ENCODE data around the gene CNOT4. TPM values are rescaled to one million over a fixed set of nuclear protein-coding genes. Genes with fewer than 3 reads are reported as not detected.

CNOT4 gene
- total and polyA plus RNA-seq, 2 of the 8 experiments (the other 6 are each of a cell fraction or from before 2014, with no cell fraction given): 10.9 to 25.8 TPM

GRCh38 chr7:135349746-135350145 lies 160.2 kb downstream of the CNOT4 start:
- WGBS, 2 experiments (ENCODE audit: extremely low coverage in 1 of 2, insufficient coverage in 1 of 2, insufficient read length in 1 of 2, insufficient replicate concordance in 2 of 2, low coverage in 1 of 2, low lambda C conversion rate in 2 of 2, missing lambda C conversion rate in 1 of 2): 94% methylated on average over 1 of the region's 1 CpG; no CpG with 5 or more reads in 1 of the 2 experiments
- no peak overlapping the region for H4K91ac ChIP-seq (replicated peaks; ENCODE audit: insufficient read length, low read length)
- ChIA-PET CTCF (ENCODE audit: partially characterized antibody) (interaction anchor here (1.1 to 3.9 kb wide), 4 partner anchors 14 to 107 kb away, joined by 3 to 12 read pairs (median 12); no protein-coding TSS in a partner anchor), POLR2A (ENCODE audit: partially characterized antibody) (no interaction called here)
- H3K27ac ChIP-seq (ENCODE audit: low read depth, low read length): no peak overlapping the region
- no peaks in the 10 kb centered on the region for H3K27me3 ChIP-seq (replicated peaks in 1 of 4; ENCODE audit: control insufficient read depth in 3 of 4, extremely low read depth in 1 of 4, insufficient read depth in 3 of 4, low read length in 3 of 4)
- H3K36me3 ChIP-seq (ENCODE audit: control insufficient read depth in 2 of 4, insufficient read depth in 4 of 4, low read length in 3 of 4): no peaks in the 10 kb centered on the region
- FAIRE-seq (no peak), DNase-seq (ENCODE audit: low read depth in 1 of 2, low spot score in 2 of 2) (no peak)
- H3K4me3 ChIP-seq (ENCODE audit: extremely low read depth in 1 of 4, insufficient read depth in 2 of 4, low read depth in 3 of 4, low read length in 4 of 4): no peak overlapping the region
- H2BK12ac ChIP-seq (ENCODE audit: low read depth, low read length): no peak overlapping the region
- H3K56ac ChIP-seq (replicated peaks; ENCODE audit: insufficient read length, low read depth, low read length): no peak overlapping the region
- H3K79me1 ChIP-seq (ENCODE audit: low read depth, low read length): no peaks in the 10 kb centered on the region
- no peaks in the 10 kb centered on the region for H3K9me3 ChIP-seq (ENCODE audit: insufficient read depth in 2 of 2, low read depth in 1 of 2, low read length in 1 of 2)
- H3K4ac ChIP-seq (replicated peaks; ENCODE audit: insufficient read length, low read depth, low read length): no peak overlapping the region
- H3K9ac ChIP-seq (replicated peaks in 1 of 4; ENCODE audit: extremely low read depth in 1 of 4, low read depth in 3 of 4, low read length in 3 of 4): no peak overlapping the region
- H4K5ac ChIP-seq (ENCODE audit: insufficient read length, low read depth, low read length): no peak overlapping the region
- no peak overlapping the region for H2AK5ac ChIP-seq (ENCODE audit: low read depth, low read length)
- no peaks in the 10 kb centered on the region for H4K20me1 ChIP-seq (replicated peaks in 1 of 2; ENCODE audit: control insufficient read depth in 1 of 2, insufficient read depth in 2 of 2, low read length in 2 of 2)
- no peak overlapping the region for H3K18ac ChIP-seq (ENCODE audit: extremely low read depth, low read length)
- no peak overlapping the region for H3K23ac ChIP-seq (ENCODE audit: insufficient read length)
- H2BK5ac ChIP-seq (ENCODE audit: low read depth, low read length): no peak overlapping the region
- H2BK120ac ChIP-seq (replicated peaks; ENCODE audit: low read depth, low read length): no peak overlapping the region
- H3K14ac ChIP-seq (ENCODE audit: insufficient read length): no peak overlapping the region
- H4K8ac ChIP-seq (ENCODE audit: extremely low read depth, insufficient read depth, low read length): no peak overlapping the region
- no peak overlapping the region for H3K4me2 ChIP-seq (ENCODE audit: insufficient read depth in 1 of 2, low read depth in 2 of 2, low read length in 2 of 2)
- H2AFZ ChIP-seq (ENCODE audit: low read length): no peak overlapping the region
- no peak overlapping the region for H2BK15ac ChIP-seq (ENCODE audit: low read length)
- no peaks in the 10 kb centered on the region for H3K79me2 ChIP-seq (ENCODE audit: control insufficient read depth in 1 of 2, insufficient read depth in 2 of 2, low read length in 2 of 2)
- no peak overlapping the region for H2BK20ac ChIP-seq (ENCODE audit: low read length)
- H3K23me2 ChIP-seq (ENCODE audit: low read depth, low read length): no peaks in the 10 kb centered on the region
- no peaks in the 10 kb centered on the region for H3K4me1 ChIP-seq (replicated peaks in 1 of 4; ENCODE audit: control insufficient read depth in 3 of 4, insufficient read depth in 4 of 4, low read length in 3 of 4)
- TF ChIP-seq SP1 (IDR thresholded peaks at IDR 0.05; ENCODE audit: low read depth, low read length) (no peak), BACH1 (IDR thresholded peaks at IDR 0.05; ENCODE audit: low read length) (no peak), ASH2L (IDR thresholded peaks at IDR 0.05; ENCODE audit: low read length) (no peak), E2F6 (IDR thresholded peaks at IDR 0.05) (no peak), SRF (IDR thresholded peaks at IDR 0.05; ENCODE audit: low read depth, low read length) (no peak), KDM4A (IDR thresholded peaks at IDR 0.05; ENCODE audit: low read depth, low read length, severe bottlenecking) (no peak), RAD21 (IDR thresholded peaks at IDR 0.05 in 1 of 2, conservative IDR thresholded peaks at IDR 0.05 in 1 of 2; ENCODE audit: low read depth in 2 of 2, low read length in 2 of 2) (no peak), SIRT6 (IDR thresholded peaks at IDR 0.05; ENCODE audit: low read length) (no peak), TBP (IDR thresholded peaks at IDR 0.05; ENCODE audit: low read depth, low read length) (no peak), BRCA1 (IDR thresholded peaks at IDR 0.05; ENCODE audit: low read depth, low read length) (no peak), TCF12 (IDR thresholded peaks at IDR 0.05; ENCODE audit: low read depth, low read length) (no peak), SAP30 (IDR thresholded peaks at IDR 0.05; ENCODE audit: insufficient read depth, insufficient replicate concordance, low read length) (no peak), PHF8 (conservative IDR thresholded peaks at IDR 0.05; ENCODE audit: low read depth, low read length) (no peak), CHD1 (IDR thresholded peaks at IDR 0.05; ENCODE audit: low read depth, low read length) (no peak), JUN (IDR thresholded peaks at IDR 0.05; ENCODE audit: low read depth, low read length) (no peak)
